Stimulated activated naive CD4-positive, alpha-beta T cell (primary cell): ENCODE data around the gene SPOP.

Experiments
- DNase-seq, 6 experiments: peaks; one replicate each; lab custom pipeline; 2025; lab: John Stamatoyannopoulos, UW

Gene SPOP

GRCh38 chr17:49616086-49616485, 61.8 kb downstream of the SPOP start:
- DNase-seq, result no peak

GRCh38 chr17:49613182-49613800, 64.6 kb downstream of the SPOP start:
- no peak for DNase-seq

- no peak for DNase-seq
Measured at GRCh38 chr17:49612726-49613125, 65.2 kb downstream of the SPOP start.

- DNase-seq, result no peak
Measured at GRCh38 chr17:49610883-49611584, 66.9 kb downstream of the SPOP start.

GRCh38 chr17:49604314-49604869, 73.5 kb downstream of the SPOP start:
- DNase-seq, result no peak

- DNase-seq, result no peak
Measured at GRCh38 chr17:49603720-49604119, 74.2 kb downstream of the SPOP start.

GRCh38 chr17:49603238-49603637, 74.7 kb downstream of the SPOP start:
- DNase-seq, result no peak

GRCh38 chr17:49602783-49603182, 75.1 kb downstream of the SPOP start:
- DNase-seq, result no peak

- no peak for DNase-seq
Measured at GRCh38 chr17:49600949-49601348, 76.9 kb downstream of the SPOP start.

GRCh38 chr17:49598918-49599317, 79.0 kb downstream of the SPOP start:
- no peak for DNase-seq

GRCh38 chr17:49597928-49598655, 79.8 kb downstream of the SPOP start:
- DNase-seq, result no peak

- DNase-seq, result no peak
Measured at GRCh38 chr17:49597436-49597835, 80.5 kb downstream of the SPOP start.

- no peak for DNase-seq
Measured at GRCh38 chr17:49596613-49597244, 81.2 kb downstream of the SPOP start.

GRCh38 chr17:49595980-49596379, 81.9 kb downstream of the SPOP start:
- DNase-seq, result no peak

- DNase-seq, result no peak
Measured at GRCh38 chr17:49595328-49595727, 82.6 kb downstream of the SPOP start.

GRCh38 chr17:49592263-49592662, 85.6 kb downstream of the SPOP start:
- DNase-seq, result no peak

- DNase-seq, result no peak
Measured at GRCh38 chr17:49590874-49591273, 87.0 kb downstream of the SPOP start.

GRCh38 chr17:49589577-49589927, 88.3 kb downstream of the SPOP start:
- no peak for DNase-seq

GRCh38 chr17:49588726-49589576, 88.9 kb downstream of the SPOP start:
- DNase-seq, result no peak

GRCh38 chr17:49588312-49588711, 89.6 kb downstream of the SPOP start:
- DNase-seq, result no peak

GRCh38 chr17:49587366-49588073, 90.4 kb downstream of the SPOP start:
- DNase-seq, result no peak
